ENCODE data around the gene LIM2. TPM values are rescaled to one million over a fixed set of nuclear protein-coding genes. Genes with fewer than 3 reads are reported as not detected.
A peak's percentile ranks its signal among the peaks of the same experiment; 100 is the strongest.

The LIM2 gene
- total RNA-seq, 1 experiment from 2014 or later: not detected

DNA sequence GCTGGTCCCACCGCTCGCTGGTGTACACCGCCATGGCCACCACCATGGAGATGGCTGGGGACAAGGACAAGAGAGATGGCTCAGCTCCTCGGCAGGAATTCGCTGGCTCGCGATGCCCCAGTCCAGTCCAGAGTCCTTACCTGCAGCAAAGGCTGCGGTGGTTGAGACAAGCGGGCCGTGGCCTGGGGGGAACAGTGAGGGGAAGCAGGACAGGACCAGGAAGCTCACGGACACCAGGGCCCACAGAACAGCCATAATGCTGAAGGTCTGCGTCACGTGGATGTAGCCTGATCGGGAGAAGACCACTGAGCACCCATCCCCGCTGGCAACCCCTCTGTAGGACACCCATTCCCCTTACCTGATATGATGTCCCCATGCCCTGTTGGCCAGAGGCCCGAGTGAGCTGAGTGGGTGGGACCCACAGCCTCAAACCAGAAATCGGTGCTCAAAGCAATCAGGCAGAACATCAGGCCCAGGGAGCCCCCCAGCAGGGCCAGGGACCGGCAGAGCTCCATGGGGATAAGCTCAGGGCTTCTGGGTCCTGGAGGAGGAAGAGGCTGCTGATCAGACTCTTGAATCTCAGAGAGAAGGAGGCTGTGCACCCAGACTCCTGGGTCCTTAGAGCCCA, 15.6 kb downstream of the LIM2 start:
- no peak overlapping the region for H3K4me3 ChIP-seq
- H3K36me3 ChIP-seq: no peaks in the 10 kb centered on the region
- no peak for DNase-seq
- no peaks in the 10 kb centered on the region for H3K9me3 ChIP-seq
- H3K27me3 ChIP-seq: no peaks in the 10 kb centered on the region

DNA sequence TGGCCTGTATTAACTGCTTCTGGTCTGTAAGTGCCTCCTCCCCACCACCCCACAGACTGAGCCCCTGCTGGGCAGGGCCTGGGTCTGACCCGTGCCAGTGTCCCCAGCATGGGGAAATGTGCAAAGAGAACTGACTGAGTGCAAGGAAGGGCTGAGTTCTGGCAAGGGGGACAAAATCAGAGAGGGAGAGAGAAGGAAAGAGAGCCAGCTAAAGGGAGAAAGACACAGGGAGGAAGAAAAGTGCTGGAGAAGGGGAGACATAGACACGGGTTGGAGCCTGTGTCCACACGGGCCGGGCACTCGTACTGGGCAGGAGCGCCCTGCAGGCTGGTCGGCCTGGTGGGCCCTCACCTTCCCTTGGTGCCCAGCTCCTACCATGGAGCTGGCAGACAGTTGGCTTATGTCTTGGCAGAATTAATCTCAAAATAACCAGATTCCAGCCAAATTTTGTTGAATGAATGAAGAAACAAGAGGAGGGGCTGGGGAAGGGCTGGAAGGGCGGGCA, 16.5 kb downstream of the LIM2 start:
- no peak for DNase-seq
- Histone ChIP-seq H3K36me3 (no peaks in the 10 kb centered on the region), H3K4me3 (no peak overlapping the region), H3K27me3 (no peaks in the 10 kb centered on the region), H3K9me3 (no peaks in the 10 kb centered on the region)

DNA sequence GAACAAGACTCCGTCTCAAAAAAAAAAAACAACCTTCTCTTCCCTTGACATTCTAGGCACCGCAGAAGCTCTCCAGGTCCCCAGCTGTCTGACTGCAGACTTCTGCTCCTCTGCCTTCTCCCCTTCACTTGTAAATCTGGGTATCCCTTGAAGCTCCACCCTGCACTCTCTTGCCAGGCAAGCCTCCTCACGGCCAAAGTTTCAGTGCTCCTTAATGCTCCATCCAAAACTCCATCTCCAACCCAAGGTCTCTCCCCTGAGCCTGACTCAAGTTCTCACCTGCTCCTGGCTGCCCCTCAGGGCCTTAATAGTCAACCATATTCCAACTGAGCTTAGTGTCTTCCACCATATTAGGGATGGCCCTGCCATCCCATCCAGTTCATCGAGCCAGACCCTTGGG, 17.5 kb downstream of the LIM2 start:
- H3K4me3 ChIP-seq: no peak overlapping the region
- no peaks in the 10 kb centered on the region for H3K27me3 ChIP-seq
- H3K36me3 ChIP-seq: no peaks in the 10 kb centered on the region
- no peaks in the 10 kb centered on the region for H3K9me3 ChIP-seq
- no peak for DNase-seq

DNA sequence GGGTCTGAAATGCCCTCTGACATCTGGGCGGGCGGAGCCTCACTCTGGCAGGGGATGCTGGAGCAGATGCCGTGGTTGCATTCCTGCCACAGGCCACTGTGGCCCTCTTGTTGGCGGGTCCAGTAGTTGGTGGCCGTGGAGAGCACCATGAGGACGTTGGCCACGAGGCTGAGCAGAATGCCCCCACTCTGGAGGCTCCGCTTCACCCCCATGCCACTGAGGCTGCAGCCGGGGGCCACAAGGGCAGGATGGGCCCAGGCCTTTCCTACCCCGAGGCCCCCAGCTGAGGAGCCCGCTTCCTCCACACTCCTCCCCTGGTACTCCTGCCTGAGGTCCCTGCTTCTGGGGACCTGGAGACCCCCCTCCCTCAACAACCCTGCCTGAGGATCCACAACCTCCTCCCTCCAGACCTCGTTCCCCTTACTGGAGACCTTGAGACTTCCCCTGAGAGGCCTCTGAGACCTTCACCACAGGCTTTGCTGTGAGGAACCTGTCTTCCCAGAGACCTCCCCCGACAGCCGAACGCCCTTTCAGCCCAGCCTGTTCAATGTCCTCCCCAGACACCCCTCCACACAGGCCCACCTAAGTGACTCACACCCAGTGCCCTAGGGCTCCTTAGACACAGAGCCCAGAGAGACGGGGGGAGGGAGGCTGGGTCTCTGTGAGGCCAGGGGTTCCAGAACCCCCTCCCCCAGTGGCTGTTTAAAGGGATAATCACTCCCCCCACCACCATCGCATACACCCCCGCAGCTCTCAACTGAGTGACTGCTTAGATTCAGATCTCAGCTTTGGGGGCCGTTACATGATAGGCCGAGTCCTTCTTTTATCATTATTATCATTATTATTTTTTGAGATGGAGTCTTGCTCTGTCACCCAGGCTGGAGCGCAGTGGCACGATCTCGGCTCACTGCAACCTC, 19.1 kb downstream of the LIM2 start, which contains the start of gene CLDND2:
Gene CLDND2, minus strand, starts transcription at position 638 of the 917 bp plus-strand sequence. Its CDS starts 426 bp downstream, at position 212.
- peak within 1 kb of the TSS; percentile 98 for H3K4me3 ChIP-seq
- H3K9me3 ChIP-seq: no peaks in the 10 kb centered on the region
- H3K27me3 ChIP-seq: no peaks in the 10 kb centered on the region
- 0 out of 2 replicates have a peak, but pooled peaks cover 2% of the 10 kb centered on the region for H3K36me3 ChIP-seq
- no peak for DNase-seq

DNA sequence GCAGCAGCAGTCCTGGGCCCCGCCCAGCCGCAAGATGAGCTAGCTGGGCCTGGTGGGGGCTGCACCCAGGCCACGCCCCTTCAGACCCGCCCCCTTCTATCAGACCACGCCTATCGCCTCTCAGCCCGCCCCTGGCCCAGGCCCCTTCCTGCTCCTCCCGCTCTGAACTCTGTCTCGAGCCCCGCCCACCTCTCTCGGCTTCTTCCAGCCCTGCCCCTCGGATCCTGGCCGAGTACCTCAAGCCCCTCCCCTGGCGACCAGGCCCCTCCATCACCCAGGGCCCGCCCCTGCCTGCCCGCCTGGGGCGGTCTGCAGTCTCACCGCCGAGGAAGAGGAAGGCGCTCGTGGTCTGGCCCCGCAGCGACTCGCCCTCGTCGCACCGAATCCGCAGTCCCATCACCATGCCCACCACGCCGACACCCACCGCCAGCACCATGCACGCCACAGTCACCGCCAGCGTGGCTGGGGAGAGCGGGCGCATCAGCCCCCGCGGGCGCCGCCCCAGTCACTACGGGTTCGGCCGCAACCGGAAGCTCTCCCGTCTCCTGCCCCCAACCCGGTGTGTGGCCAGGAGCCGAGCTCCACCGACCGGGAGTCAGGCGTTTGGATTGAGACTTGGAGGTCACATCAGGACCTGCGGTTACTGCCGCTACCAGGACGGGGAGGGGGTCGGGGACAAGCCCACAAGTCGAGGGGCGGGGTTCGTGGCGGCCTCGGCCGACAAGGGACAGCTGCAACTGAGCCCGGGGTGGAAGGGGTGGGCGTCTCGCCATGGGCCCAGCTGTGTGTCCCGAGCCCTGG, 20.0 kb downstream of the LIM2 start:
- no peaks in the 10 kb centered on the region for H3K27me3 ChIP-seq
- 0 out of 2 replicates have a peak, but pooled peaks cover 2% of the 10 kb centered on the region for H3K36me3 ChIP-seq
- no peaks in the 10 kb centered on the region for H3K9me3 ChIP-seq
- peak overlapping the region; percentile 98 for H3K4me3 ChIP-seq
- DNase-seq: peak; percentile 98

GRCh38 chr19:51367255-51367564, 20.6 kb downstream of the LIM2 start:
- no peak for DNase-seq
- Histone ChIP-seq H3K9me3 (no peaks in the 10 kb centered on the region), H3K36me3 (peaks cover 6% of the 10 kb centered on the region; the same call in 1 of the 2 replicates), H3K27me3 (no peaks in the 10 kb centered on the region), H3K4me3 (peak overlapping the region; percentile 98)

GRCh38 chr19:51366389-51367254, 21.2 kb downstream of the LIM2 start:
- Histone ChIP-seq H3K4me3 (peak overlapping the region; percentile 98), H3K36me3 (peaks cover 7% of the 10 kb centered on the region; the same call in 1 of the 2 replicates), H3K9me3 (no peaks in the 10 kb centered on the region), H3K27me3 (no peaks in the 10 kb centered on the region)
- DNase-seq: peak; percentile 99

GRCh38 chr19:51365965-51366388, 21.8 kb downstream of the LIM2 start, which contains the start of gene ETFB:
TSS of gene ETFB (minus strand) at chr19:51366388. CDS start at chr19:51366326, 62 bp downstream.
- Histone ChIP-seq H3K9me3 (no peaks in the 10 kb centered on the region), H3K4me3 (peak within 1 kb of the TSS; percentile 98), H3K27me3 (no peaks in the 10 kb centered on the region), H3K36me3 (peaks cover 7% of the 10 kb centered on the region)
- no peak for DNase-seq

GRCh38 chr19:51365211-51365964, 22.4 kb downstream of the LIM2 start:
- DNase-seq: peak; percentile 39

DNA sequence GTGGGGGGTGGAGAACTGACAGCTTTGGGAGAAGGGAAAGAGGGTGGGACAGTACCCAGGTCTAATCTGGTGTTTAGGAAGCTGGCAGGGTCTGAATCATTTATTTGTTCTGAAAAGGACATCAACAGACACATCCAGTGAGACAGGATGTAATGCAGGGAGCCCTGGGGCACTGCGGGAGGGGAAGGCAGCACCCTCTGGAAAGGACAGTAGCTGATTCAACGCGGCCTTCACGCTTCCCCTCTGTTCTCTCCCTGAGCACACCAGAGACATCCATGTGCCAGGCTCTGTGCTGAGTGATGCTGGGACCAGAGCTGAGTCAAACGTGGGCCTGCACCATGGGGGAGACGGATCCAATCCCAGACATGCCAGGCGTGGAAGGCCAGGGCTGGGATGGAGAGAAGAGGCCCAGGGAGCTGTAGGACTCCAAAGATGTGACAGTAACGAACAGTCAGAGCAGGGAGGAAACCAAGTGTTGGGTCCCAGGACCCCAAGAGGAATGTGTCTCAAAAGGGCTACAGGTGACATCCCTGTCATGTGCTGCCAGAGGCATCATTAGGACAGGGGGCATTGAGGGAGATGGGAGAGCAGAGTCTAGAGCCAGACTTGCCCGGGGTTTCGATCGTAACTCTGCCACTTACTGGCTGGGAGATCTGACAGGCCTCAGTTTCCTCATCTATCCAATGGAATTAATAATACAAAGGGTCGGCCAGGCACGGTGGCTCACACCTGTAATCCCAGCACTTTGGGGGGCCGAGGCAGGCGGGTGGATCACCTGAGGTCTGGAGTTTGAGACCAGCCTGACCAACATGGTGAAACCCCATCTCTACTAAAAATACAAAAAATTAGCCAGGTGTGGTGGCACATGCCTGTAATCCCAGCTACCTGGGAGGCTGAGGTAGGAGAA, 23.3 kb downstream of the LIM2 start:
- no peak for DNase-seq
- no peaks in the 10 kb centered on the region for H3K9me3 ChIP-seq
- H3K27me3 ChIP-seq: no peaks in the 10 kb centered on the region

More at GRCh38 chr19:51365211-51365964, 22.4 kb downstream of the LIM2 start:
- Histone ChIP-seq H3K4me3 (peak overlapping the region; percentile 98), H3K27me3 (no peaks in the 10 kb centered on the region), H3K9me3 (no peaks in the 10 kb centered on the region), H3K36me3 (peaks cover 7% of the 10 kb centered on the region)

DNA sequence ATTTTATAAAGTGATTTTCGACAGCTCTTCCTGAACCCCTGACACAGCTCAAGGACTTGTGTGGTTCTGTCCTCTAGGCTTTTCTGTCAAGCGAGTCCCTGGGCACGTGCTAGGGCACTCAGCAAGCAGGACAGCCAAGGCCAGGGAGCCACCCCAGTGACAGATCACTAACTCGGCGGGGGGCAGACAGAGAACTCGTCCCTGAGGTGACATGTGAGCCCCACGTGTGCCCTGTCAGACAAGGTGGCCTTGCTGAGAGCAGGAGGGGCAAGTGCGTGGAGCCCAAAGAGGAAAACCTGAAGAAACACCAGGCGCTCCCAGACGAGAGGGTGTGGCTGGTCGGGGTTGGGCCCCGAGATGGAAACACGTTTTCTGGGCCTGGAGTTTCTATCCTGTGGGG, 26.5 kb downstream of the LIM2 start:
- no peak for DNase-seq
- H3K27me3 ChIP-seq: no peaks in the 10 kb centered on the region
- H3K36me3 ChIP-seq: peaks cover 7% of the 10 kb centered on the region
- H3K9me3 ChIP-seq: no peaks in the 10 kb centered on the region
- H3K4me3 ChIP-seq: no peak overlapping the region

More for the DNA sequence above, 23.3 kb downstream of the LIM2 start:
- Histone ChIP-seq H3K4me3 (peak overlapping the region; percentile 98; the same call in 1 of the 2 replicates), H3K36me3 (peaks cover 7% of the 10 kb centered on the region)

GRCh38 chr19:51359294-51359693, 28.5 kb downstream of the LIM2 start:
- Histone ChIP-seq H3K36me3 (peaks cover 4% of the 10 kb centered on the region), H3K4me3 (no peak overlapping the region), H3K27me3 (no peaks in the 10 kb centered on the region), H3K9me3 (no peaks in the 10 kb centered on the region)
- DNase-seq: peak; percentile 92

GRCh38 chr19:51357952-51358351, 29.8 kb downstream of the LIM2 start:
- Histone ChIP-seq H3K4me3 (no peak overlapping the region), H3K9me3 (no peaks in the 10 kb centered on the region), H3K27me3 (no peaks in the 10 kb centered on the region), H3K36me3 (peaks cover 4% of the 10 kb centered on the region)
- DNase-seq: no peak

DNA sequence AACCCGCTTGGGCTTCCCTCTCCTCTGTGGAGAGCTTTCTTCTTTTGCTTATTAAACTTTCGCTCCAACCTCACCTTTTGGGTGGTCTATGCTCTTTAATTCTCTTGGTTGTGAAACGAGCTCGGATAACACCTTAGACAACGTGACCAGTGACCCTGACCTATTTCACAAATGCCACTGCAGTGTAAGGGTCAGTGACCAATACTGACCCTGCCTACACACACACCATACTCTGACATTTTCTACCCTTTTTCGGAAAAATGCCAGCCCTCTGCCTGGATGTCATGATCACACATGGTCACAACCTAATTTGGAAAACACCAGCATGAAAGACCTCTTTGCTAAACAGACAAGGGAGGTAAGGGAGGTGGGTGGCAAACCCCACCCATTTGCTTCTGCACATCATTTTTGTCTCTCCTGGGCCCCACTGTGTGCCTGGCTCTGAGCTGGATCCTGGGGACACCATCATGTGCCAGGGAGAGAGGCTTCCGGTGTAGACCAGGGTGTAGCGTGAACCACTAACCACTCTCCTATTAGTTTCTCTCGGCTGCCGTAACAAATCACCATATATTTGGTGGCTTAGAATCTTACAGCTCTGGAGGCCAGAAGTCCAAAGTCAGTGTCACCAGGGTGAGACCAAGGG, 31.5 kb downstream of the LIM2 start:
- no peak for DNase-seq
- Histone ChIP-seq H3K4me3 (no peak overlapping the region), H3K9me3 (no peaks in the 10 kb centered on the region), H3K27me3 (no peaks in the 10 kb centered on the region), H3K36me3 (no peaks in the 10 kb centered on the region; the same call in none of the 2 replicates)

Data from MG63 (cell line).